HG03354 (cell line): ENCODE results near the gene CHST3.
"Not testable (repeated sequence)": the region's sequence is repeated elsewhere in the genome, so short reads cannot be mapped to it uniquely, and the experiment has no call there.

Source experiments
- ATAC-seq: cut with Tn5 transposase; IDR thresholded peaks from one replicate; pipeline ENCODE4 v1.9.1; 2021; ENCODE audit warnings: mild to moderate bottlenecking; ENCODE audit not compliant: unreplicated experiment, poor library complexity, severe bottlenecking

Gene CHST3

DNA sequence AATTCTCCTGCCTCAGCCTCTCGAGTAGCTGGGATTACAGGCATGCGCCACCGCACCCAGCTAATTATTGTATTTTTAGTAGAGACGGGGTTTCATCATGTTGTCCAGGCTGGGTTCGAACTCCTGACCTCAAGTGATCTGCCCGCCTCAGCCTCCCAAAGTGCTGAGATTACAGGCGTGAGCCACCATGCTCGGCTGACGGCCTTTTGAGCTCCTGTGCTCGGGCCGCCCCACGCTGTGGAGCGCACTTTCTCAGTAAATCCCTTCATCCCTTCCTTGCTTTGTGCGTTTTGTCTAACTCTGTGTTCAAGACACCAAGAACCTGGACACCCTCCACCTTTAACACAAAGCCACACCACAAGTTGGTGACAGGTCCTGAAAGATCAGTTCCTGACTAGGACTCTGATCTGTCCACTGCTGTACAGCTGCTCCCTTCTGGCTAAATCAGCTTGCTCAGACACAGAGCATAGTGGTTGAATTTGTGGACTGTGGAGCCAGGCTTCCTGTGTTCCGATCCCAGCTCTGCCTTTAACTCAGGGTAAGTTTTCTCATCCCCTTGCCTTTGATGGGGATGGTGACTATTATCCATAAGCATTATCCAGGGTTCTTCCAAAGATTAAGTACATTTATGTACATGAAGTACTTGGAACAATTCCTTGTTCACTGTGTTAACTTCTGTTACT, 20.1 kb downstream of the CHST3 start:
- ATAC-seq: no peak

DNA sequence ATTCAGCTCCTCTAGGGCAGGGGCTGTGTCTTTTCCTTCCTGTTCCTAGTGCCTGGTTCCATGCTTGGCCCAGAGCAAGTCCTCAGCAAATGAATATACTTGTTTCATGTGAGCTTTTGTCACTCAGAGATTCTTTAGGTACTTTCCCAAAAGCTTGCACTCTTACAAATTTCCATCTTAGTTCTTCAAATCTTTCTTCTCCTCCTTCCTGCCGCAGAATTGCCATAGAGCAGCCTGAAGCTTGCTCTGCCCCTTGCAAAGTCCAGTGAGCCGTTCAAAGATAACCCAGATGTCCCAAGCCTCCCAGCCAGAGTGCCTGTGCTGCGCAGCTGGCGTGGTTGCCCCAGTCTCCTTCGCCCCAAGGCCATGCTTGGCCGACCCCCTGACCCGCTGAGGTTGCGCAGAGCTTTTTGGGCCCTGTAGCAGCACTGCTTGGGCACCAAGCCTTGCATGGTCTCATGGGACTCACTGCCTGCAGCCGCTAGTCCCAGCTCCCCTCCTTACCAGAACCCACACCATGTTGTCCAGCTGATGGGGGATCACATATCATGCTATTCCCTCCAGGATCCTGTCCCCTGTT, 20.7 kb downstream of the CHST3 start:
- ATAC-seq: no peak

DNA sequence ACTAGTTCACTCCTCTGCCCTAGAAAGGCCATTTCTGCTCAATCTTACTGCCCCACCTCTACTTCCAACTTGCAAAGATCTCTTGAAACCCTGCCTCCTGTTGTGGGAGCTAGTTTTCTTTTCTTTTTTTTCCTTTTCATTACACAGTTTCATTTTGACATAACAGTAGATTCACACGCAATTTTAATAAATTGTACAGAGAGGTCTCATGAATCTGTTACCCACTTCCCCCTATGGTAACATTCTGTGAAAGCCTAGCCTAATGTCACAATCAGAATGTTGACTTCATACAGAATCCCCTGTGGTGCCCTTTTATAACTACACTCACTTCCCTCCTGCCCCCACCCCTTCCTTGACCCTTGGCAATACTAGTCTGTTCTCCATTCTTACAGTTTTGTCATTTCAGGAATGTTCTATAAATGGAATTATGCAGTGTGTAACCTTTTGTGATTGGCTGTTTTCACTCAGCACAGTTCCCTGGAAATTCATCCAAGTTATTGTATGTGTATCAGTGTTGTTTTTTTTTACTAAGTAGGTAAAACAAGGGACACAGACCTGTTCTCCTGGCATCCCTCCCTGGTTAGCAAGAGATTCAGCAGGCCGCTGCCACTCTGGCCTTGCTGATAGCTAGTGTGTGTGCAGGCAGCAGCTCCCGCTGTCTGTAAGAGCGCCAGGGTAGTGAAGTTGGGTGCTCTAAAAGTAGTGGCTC, 21.5 kb downstream of the CHST3 start:
- no peak for ATAC-seq

DNA sequence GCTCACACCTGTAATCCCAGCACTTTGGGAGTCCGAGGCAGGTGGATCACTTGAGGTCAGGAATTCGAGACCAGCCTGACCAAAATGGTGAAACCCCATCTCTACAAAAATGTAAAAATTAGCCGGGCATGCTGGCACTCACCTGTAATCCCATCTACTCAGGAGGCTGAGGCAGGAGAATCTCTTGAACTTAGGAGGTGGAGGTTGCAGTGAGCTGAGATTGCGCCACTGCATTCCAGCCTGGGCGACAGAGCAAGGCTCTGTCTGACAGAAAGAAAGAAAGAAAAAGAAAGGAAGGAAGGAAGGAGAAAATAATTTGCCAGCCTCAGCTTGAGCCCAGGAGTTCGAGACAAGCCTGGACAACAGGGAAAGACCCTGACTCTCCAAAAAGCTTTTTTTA, 24.7 kb downstream of the CHST3 start:
- ATAC-seq: not testable (repeated sequence)

DNA sequence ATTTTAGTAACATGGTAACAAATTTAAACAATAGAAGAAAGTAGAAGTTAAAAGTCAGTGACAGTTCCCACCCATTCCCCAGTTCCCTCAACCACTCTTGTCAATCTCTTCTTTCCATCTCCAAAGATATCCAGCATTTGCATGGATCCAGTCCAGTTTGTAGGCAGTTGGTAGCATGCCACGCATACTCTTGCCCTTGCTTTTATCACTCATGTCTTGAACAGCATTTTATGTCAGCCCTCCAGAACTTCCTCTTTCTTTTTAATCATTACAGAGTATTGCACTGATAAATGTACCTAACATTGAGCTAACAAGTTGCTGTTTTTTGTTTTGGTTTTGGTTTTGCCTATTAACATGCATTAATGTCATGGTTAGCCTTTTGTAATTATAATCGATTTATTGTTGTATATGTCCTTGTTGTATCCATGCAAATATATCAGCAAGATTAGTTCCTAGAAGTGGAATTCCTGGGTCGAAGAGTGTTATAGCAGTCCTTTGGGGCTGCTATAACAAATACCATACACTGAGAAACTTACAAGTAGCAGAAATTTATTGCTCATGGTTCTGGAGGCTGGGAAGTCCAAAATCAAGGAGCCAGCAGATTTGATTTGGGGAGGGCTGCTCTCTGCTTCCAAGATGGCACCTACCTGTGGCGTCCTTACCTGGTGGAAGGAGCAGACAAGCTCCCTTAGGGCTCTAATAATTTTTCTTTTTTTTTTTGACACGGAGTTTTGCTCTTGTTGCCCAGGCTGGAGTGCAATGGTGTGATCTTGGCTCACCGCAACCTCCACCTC, 25.7 kb downstream of the CHST3 start:
- no peak for ATAC-seq

DNA sequence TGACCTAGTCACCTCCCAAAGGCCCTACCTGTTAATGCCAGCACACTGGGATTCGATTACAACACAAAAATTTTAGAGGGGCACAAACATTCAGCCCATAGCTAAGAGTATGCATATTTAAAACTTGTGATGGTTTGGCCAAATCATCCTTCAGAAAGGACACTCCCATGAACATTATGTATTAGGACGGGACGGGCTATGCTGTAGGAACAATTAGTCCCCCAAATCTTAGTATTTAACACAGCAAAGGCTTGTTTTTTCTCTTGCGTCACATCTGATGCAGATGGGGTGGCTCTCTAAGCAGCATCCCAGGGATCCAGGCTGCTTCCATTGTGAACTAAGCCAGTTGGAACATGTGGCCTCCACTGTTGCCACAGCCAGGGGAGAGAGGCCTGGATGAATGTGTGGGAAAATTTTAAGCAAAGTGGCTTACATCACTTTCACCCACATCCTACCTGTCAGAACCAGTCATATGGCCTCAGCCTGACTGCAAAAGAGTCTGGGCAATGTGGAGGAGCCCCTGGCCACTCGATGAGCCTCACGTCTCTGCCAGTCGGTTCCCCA, 26.6 kb downstream of the CHST3 start:
- no peak for ATAC-seq

DNA sequence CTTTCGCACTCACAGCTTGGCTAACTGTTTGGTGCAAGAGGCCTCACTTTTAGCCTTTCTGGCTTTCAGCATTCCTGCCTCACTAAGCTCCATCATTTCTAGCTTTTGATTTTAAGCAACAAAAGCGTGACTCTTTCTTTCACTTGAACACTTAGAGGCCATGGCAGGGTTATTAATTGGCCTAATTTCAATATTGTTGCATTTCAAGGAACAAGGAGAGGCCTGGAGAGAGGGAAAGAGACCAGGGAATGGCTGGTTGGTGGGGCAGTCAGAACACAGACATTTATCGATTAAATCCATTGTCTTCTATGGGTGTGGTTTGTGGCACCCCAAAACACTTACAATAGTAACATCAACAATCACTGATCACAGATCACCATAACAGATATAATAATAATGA, 31.3 kb downstream of the CHST3 start:
- no peak for ATAC-seq

DNA sequence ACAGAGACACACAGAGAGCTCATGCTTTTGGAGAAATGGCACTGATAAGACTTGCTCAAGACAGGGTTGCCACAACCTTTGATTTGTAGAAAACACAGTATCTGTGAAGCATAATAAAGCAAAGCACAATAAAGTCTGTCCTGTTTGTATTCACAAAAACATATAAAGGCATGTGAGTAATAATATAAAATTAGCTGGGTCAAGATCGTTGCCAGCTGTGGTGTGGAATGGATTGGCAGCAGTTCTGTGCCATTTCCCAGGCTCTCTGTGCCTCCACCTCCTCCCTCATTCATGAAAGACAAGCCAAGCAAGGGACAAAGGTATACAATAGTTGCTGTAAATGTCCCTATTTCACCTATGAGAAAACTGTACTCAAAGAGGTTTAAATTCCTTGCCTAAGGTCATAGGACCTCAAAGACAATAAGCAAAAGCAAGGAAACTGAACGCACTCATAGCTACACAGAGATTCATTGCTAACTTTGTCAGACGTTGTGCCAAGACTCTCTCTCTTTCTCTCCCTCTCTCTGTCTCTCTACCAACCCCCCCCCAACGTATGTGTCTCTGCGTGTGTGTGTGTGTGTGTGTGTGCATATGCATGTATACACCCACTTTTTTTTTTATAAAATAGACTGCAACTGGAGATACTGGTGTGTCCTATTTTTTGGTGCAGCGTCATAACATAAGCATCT, 31.8 kb downstream of the CHST3 start:
- ATAC-seq: no peak

DNA sequence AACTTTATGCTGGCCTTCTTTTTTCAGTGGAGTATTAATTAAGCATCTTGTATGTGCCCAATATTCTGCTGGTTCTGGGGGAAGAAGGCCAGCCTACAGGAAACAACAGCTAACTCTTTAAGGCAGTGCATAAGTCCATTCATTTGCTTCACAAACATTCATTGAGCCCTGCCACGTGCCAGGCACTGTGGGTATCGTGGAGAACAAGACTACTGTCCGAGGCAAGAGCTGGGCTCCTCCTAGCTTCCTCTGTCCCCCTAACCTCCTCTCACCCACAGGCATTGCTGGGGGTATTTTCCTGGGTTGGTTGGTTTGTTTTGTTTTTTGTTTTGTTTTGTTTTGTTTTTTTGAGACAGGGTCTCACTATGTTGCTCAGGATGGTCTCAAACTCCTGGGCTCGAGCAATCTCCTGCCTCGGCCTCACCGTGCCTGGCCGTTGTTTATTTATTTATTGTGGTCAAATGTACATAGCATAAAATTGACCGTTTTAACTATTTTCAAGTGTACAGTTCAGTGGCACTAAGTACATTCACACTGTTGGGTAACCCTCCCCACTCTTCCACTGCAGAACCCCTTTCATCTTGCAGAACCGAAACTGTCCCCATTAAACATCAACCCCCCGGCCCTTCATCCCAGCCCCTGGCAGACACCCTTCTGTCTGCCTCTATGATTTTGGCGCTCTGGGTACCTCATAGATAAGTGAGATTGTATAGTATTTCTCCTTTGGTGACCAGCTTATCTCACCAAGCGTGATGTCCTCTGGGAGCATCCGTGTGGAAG, 32.6 kb downstream of the CHST3 start:
- no peak for ATAC-seq

DNA sequence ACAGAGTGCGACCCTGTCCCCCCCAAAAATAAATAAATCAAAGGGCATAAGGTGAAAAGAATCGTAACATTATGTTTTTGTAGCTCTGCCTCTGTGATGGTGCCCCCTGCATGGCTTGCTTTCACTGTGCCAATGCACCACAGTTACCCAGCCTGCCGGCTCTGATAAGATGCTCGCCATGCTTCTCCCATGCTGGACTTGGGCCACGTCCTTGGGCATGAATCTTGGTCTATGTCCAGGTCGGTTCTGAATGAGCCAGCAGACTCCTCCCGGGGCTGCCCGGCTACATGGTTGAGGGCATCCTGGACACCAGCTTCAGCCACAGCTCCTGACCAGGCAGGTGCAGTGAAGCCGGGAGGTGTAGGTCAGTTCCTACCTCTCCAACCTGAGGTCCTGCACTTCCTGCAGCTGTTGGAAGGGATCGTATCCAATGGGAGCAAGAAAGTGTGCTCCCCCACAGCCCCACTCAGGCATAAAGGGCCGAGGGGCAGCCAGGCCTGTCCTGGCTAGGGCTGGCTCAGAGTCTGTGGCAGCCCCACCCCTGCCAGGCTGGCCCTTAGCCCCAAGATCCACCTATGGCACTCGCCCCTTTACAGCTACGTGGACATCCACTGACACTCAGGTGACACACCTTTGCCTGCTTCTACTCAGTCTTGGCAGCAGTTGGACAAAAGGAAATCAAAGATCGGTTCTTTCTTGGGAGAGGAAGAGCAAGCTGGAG, 34.1 kb downstream of the CHST3 start:
- no peak for ATAC-seq

DNA sequence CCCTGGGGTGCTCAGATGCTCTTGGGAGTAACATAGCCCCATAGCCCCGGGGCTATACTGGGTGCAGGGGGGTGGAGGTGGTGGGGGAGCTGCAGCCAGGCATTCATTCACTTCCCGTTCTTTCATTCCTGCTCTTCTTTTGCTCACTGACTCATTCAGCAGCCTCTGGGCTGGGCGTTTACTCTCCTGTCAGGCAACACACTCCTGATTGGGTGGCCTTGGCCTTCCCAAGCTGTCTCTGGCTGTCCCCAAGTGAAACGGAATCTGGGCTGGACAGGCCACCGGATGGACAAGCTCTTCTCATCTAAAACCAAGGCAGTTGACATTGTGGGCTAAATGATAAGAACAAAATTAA, 34.6 kb downstream of the CHST3 start:
- no peak for ATAC-seq

DNA sequence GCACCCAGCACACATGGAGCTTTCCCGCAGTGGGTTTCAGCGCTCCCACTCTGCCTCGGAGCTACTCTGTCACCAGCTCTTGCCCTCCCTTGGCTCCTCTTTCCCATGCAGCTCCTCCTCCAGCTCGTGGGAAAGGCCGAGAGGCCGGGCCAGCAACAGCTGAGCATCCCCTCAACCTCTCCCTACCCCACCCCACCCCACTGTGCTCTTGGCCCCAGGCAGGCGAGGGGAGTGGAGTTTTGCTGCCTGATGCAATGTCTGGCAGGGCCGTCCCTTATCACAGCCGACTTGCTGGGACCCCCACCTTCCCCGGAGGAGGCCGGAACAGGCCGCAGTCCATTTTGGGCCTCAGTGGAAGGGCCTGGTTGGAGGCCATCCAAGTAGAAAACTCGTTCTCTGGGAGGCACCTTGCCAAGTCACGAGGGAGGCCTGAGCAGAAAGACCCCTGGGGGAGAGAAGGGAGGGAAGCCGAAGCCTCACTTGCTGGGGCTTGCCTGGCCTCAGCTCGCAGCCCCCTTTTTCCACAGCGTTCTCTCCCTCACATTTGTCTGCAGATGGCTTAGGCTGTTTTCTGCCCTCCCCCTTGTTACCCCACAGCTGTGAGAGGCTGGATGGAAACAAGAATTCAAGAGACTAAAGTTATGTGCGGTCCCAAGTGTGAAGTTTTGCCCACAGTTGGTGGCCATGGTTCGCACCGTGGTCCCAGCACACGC, 35.3 kb downstream of the CHST3 start:
- no peak for ATAC-seq

DNA sequence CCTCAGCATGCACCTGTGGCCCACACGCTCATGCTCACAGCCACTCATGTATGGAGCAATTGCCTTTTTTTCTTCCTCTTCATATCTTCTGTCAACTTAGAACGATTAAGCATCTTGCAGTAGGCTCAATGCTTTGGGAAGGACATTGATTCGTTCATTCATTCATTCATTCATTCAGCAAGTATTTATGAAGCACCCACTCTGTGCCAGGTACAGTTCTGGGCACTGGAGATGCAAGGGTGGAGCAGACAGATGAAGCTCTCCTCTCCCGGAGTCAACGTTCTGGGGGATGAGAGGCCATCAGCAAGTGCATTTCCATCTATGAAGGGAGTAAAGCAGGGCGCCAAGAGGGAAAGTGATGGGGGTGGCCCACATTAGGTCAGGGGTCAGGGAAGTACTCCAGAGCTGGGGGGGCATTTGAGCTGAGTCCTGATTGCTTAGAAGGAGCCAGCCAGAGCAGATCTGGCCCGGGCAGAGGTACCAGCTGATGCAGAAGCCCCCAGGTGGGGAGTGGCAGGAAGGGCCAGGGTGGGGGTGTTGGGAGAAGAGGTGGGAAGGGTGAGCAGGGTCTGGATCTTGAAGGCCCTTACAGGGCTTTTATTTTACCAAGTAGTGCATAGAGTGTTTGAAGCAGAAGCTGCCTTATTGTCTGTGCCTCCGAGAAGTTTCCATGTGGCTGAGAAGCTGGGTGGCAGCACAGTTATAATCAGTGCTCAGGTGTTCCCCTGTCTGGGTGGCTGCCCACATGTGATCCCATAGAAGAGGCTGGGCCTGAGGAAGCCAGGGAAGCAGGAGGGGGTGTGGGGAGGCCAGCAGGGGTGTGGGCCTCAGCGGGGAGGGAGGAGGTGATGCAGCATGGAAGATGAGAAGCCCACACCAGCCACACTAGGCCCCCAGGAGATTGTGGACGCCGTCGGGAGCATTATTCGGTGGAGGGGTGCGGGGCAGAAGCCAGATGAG, 36.2 kb downstream of the CHST3 start:
- no peak for ATAC-seq

DNA sequence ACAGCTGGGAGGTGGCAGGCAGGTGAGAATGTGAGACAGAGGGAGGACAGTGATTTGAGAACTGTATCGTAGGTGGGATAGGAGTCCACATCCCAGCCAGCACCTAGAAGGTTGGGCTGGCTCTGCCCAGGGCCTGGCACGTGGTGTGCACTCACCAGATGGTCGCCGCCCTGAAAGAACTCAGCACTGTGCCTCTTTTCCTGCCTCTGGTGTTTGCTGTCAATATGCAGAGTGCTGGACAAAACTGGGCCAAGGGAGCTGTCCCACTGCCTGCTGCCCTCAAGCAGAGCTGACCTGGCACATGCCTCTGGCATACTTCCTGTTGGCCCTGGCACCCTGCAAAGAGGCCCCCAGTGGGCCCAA, 36.8 kb downstream of the CHST3 start:
- no peak for ATAC-seq

DNA sequence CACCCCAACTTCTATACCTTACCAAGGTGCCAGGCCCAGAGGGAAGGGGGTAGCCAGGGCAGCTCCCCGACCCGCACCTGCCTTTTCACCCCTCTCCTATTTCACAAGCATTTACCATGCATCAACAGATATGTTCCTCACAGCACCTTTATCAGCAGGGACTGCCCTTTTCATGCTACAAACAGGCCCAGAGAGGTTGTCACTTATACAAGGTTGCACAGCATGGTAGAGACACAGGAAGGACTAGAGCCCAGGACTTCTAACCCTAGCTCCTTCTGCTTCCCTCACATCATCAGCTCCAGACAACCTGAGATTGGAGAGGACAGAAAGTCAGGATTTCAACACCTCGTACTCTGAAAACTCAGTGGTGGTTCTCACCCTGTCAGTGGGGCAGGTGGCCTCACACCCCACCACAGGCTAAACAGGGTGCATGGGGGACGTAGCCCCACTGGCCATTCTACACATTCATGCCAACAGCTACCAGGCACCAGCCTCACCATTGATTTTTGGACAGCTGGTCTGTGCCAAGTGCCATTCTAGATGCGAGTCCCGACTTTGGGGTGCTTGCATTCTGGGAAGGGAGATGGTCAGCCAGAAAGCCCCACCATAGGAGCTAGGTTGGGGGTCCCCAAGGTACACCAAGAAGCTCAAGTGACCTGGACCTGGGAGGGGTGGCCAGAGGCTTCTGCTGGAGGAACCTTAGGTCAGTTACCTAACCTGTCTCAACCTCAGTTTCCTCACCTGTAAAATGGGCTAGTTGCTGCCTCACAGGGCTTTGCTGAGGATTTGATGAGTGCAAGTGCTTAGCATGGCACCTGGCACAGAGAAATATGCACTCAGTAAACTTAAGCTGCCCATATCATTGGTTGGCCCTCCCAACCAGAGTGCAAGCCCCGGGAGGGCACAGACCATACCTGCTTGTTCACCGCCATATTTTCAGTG, 38.4 kb downstream of the CHST3 start:
- no peak for ATAC-seq

DNA sequence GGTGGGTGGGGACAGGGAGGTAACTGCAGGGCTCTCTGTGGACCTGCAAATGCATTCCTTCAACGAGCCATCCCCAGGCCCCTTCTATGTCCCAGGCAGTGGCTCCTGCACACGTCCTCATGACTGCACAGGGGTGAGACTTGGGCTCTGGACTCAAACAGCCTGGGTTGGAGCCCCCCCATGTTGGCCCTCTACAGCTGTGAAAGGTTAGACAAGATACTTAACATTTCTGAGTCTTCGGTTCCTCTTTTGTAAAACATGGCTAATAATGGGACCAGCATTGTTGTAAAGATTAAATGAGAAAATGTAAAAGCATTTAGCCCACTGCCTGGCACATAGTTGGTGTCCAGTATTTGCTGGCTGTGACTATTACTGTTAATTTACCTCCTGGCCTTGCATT, 41.8 kb downstream of the CHST3 start:
- no peak for ATAC-seq
